GM12878 (cell line): ENCODE data around the gene OR11H7. TPM values are rescaled to one million over a fixed set of nuclear protein-coding genes. Genes with fewer than 3 reads are reported as not detected.
"Not testable (repeated sequence)": the region's sequence is repeated elsewhere in the genome, so short reads cannot be mapped to it uniquely, and the experiment has no call there.

ENCODE experiments used
- ATAC-seq: fragments of 200-7000 bp; cut with Tn5 transposase; 3 replicates; pipeline ENCODE4 v1.9.1; 2020; ENCODE audit warnings: mild to moderate bottlenecking, moderate library complexity
- BruUV-seq: library from RNA; stranded (reverse); fragments of 400-500 nt; replicated peaks from 2 replicates; lab custom pipeline; 2021; lab: Mats Ljungman, UMichigan
- CTCF ChIA-PET: fragments of 300-600 bp; sonication (Branson Sonifier 250); formaldehyde crosslinking; extraction: SDS; loops from one replicate; lab custom pipeline; 2021; ENCODE audit warnings: inconsistent platforms; lab: Yijun Ruan, JAX
- POLR2A ChIA-PET: fragments of 350-600 bp; formaldehyde crosslinking; extraction: SDS; loops from one replicate; lab custom pipeline; 2021; ENCODE audit warnings: inconsistent platforms; lab: Charles Lee
- RAD21 ChIA-PET: fragments of 300-600 bp; sonication (Branson Sonifier 250); formaldehyde crosslinking; loops from one replicate; lab custom pipeline; 2023; ENCODE audit warnings: antibody characterized with exemption; ENCODE audit not compliant: unreplicated experiment; lab: Charles Lee
- SMC1A ChIA-PET: fragments of 300-600 bp; sonication (Branson Sonifier 250); formaldehyde crosslinking; loops from one replicate; lab custom pipeline; 2023; ENCODE audit not compliant: unreplicated experiment, uncharacterized antibody; lab: Charles Lee
- DNase-seq: peaks from one replicate; pipeline ENCODE4 v3.0.0-alpha.2; 2011; ENCODE audit warnings: low read depth, low spot score
- FAIRE-seq: peaks from 3 replicates; lab custom pipeline; 2011; peaks lifted over from hg19 to GRCh38; lab: Jason Lieb, UNC
- H2AFZ ChIP-seq: 2 replicates; pipeline ENCODE4 v1.6.0; 2011; ENCODE audit warnings: low read depth, low read length, control low read depth; ENCODE audit not compliant: control insufficient read depth
- H3K27ac ChIP-seq: 2 replicates; pipeline ENCODE4 v1.5.1; 2011; ENCODE audit warnings: control low read depth; ENCODE audit not compliant: control insufficient read depth, insufficient read depth
- H3K27me3 ChIP-seq, 2 experiments: replicated peaks in 1 of 2; 2 replicates each; pipeline versions ENCODE4 v1.6.0 to v1.6.1; 2011; ENCODE audit warnings: low read length in 1 of 2; ENCODE audit not compliant: control insufficient read depth in 2 of 2, insufficient read depth in 2 of 2
- H3K36me3 ChIP-seq, 2 experiments: 2 replicates each; pipeline ENCODE4 v1.5.1; 2011; ENCODE audit warnings: low read length in 1 of 2; ENCODE audit not compliant: control insufficient read depth in 2 of 2, insufficient read depth in 2 of 2
- H3K4me1 ChIP-seq: 2 replicates; pipeline ENCODE4 v1.6.1; 2011; ENCODE audit warnings: mild to moderate bottlenecking, low read length, moderate library complexity, mixed read lengths; ENCODE audit not compliant: control insufficient read depth, insufficient read depth
- H3K4me2 ChIP-seq: 2 replicates; pipeline ENCODE4 v1.6.0; 2011; ENCODE audit warnings: control low read depth; ENCODE audit not compliant: control insufficient read depth, insufficient read depth
- H3K4me3 ChIP-seq: fragments of 200-600 bp; sonication (generic); 2 replicates; pipeline ENCODE4 v1.5.1; 2016
- H3K79me2 ChIP-seq: 2 replicates; pipeline ENCODE4 v1.6.0; 2011; ENCODE audit warnings: low read length; ENCODE audit not compliant: control insufficient read depth, insufficient read depth
- H3K9ac ChIP-seq: 2 replicates; pipeline ENCODE4 v1.8.0; 2011; ENCODE audit warnings: low read length, control low read depth, mixed read lengths; ENCODE audit not compliant: control insufficient read depth, insufficient read depth
- H3K9me3 ChIP-seq: replicated peaks from 3 replicates; pipeline ENCODE4 v1.5.1; 2011; ENCODE audit warnings: mild to moderate bottlenecking, low read length; ENCODE audit not compliant: control insufficient read depth, insufficient read depth
- H4K20me1 ChIP-seq: 2 replicates; pipeline ENCODE4 v1.6.0; 2011; ENCODE audit not compliant: control insufficient read depth, insufficient read depth
- PAX8 ChIP-seq: fragments of 450-650 bp; IDR thresholded peaks from 2 replicates; pipeline ENCODE4 v1.6.1; 2017; ENCODE audit warnings: mild to moderate bottlenecking, moderate library complexity
- SMAD1 ChIP-seq: fragments of 450-650 bp; IDR thresholded peaks from 2 replicates; pipeline ENCODE4 v1.6.1; 2018; ENCODE audit warnings: mild to moderate bottlenecking, low read depth; ENCODE audit not compliant: partially characterized antibody
- SREBF2 ChIP-seq: IDR thresholded peaks from 2 replicates; pipeline ENCODE4 v1.6.1; 2012; ENCODE audit warnings: mild to moderate bottlenecking, low read length
- ZNF207 ChIP-seq: fragments of 450-650 bp; IDR thresholded peaks from 2 replicates; pipeline ENCODE4 v1.6.1; 2014; ENCODE audit warnings: antibody characterized with exemption, mild to moderate bottlenecking, borderline replicate concordance
- ZNF217 ChIP-seq: fragments of 450-650 bp; IDR thresholded peaks from 2 replicates; pipeline ENCODE4 v1.6.1; 2017; ENCODE audit warnings: antibody characterized with exemption, mild to moderate bottlenecking
- WGBS: methylation state at CpG from one replicate; pipeline ENCODE4 v1.1.6; 2016; ENCODE audit warnings: low lambda C conversion rate; ENCODE audit not compliant: insufficient replicate concordance, insufficient coverage; ENCODE audit errors: missing lambda C conversion rate; 5-methylcytosine and 5-hydroxymethylcytosine counted together
- in situ Hi-C: fragments of 300-500 bp; cut with MboI; formaldehyde crosslinking; loops from 9 replicates; pipeline ENCODE4 v1.14.3; 2018; ENCODE audit warnings: mixed read lengths
- intact Hi-C: fragments of 100-400 bp; cut with micrococcal nuclease; formaldehyde crosslinking; loops from one replicate; pipeline ENCODE4 v1.14.2; 2022; ENCODE audit not compliant: unreplicated experiment
- polyA plus RNA-seq, 11 experiments: library from polyadenylated mRNA; depleted of rRNA in 4 of 11; unstranded in 6 of 11; stranded (reverse) in 5 of 11; fragments of >200 nt; fragmentation: Nextera tagmentation in 4 of 11; fragmentation: Illumina TruSeq in 1 of 11; extraction: Ambion mirVana in 4 of 11; extraction: Trizol in 1 of 11; gene quantifications; 1 replicate in 1 of 11; 2 replicates in 10 of 11; pipeline versions ENCODE4 v1.2.1 to v1.2.3, GENCODE V29; 2011 to 2016; ENCODE audit warnings: inconsistent platforms in 2 of 11, missing spikeins in 2 of 11, low read depth in 1 of 11
- total RNA-seq, 4 experiments: library from RNA; depleted of rRNA in 3 of 4; stranded (reverse); fragments of >200 nt in 3 of 4; fragmentation: Illumina TruSeq in 1 of 4; extraction: Trizol in 1 of 4; gene quantifications; 2 replicates each; pipeline versions ENCODE4 v1.2.1 to v1.2.3, GENCODE V29; 2013 to 2021
- TF ChIP-seq, protein P1 (sequence below): fragments of 450-650 bp; formaldehyde crosslinking; IDR thresholded peaks from 2 replicates; pipeline ENCODE4 v1.4.0; 2020; ENCODE audit warnings: mild to moderate bottlenecking, moderate library complexity
- TF ChIP-seq, protein P2 (sequence below): fragments of 450-650 bp; IDR thresholded peaks from 2 replicates; pipeline ENCODE4 v1.6.1; 2018; ENCODE audit warnings: borderline replicate concordance, mild to moderate bottlenecking; ENCODE audit not compliant: partially characterized antibody

Gene OR11H7
- total and polyA plus RNA-seq, 10 of the 15 experiments (the other 5 are each of a cell fraction or from before 2014, with no cell fraction given), result 0.10 TPM; not detected in 9

DNA sequence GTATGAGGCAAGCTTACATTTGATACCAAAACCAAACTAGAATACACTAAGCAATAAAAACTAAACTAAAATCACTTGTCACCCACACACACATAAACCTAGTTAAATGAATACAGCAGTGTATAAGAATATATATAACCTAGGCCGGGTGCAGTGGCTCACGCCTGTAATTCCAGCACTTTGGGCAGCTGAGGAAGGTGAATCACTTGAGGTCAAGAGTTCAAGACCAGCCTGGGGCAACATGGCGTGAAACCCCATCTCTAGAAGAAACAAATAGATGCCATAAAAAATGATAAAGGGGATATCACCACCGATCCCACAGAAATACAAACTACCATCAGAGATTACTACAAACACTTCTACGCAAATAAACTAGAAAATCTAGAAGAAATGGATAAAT is 35.6 kb downstream of the OR11H7 start:
- WGBS, result 55% methylated on average over 5 of the region's 5 CpGs
- CTCF ChIA-PET, H3K9ac ChIP-seq, H4K20me1 ChIP-seq, H3K4me3 ChIP-seq, in situ Hi-C loops, H3K36me3 ChIP-seq, SMC1A ChIA-PET, H3K27me3 ChIP-seq, FAIRE-seq, intact Hi-C loops, H3K4me1 ChIP-seq, H3K9me3 ChIP-seq, H3K27ac ChIP-seq, RAD21 ChIA-PET, POLR2A ChIA-PET, DNase-seq, ATAC-seq, H2AFZ ChIP-seq, H3K79me2 ChIP-seq, BruUV-seq, H3K4me2 ChIP-seq: not testable (repeated sequence)

DNA sequence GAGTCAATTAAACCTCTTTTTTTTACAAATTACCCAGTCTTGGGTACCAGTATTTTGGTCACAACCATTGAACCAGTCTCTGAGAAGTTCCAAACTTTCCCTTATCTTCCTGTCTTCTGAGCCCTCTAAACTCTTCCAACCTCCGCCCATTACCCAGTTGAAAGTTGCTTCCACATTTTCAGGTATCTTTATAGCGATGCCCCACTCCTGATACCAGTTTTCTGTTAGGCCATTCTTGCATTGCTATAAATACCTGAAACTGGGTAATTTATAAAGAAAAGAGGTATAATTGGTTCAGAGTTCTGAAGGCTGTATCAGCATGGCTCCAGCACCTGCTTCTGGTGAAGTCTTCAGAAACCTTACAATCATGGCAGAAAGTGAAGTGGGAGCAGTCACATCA is 45.3 kb downstream of the OR11H7 start:
- Histone ChIP-seq H3K27me3 (no peaks in the 10 kb centered on the region), H3K4me3 (no peak overlapping the region), H4K20me1 (no peaks in the 10 kb centered on the region), H2AFZ (no peak overlapping the region), H3K27ac (no peak overlapping the region), H3K36me3 (no peaks in the 10 kb centered on the region), H3K9ac (no peak overlapping the region), H3K79me2 (no peaks in the 10 kb centered on the region), H3K4me2 (no peak overlapping the region), H3K4me1 (no peaks in the 10 kb centered on the region), H3K9me3 (no peaks in the 10 kb centered on the region; the same call in 2 of the 3 replicates)
- CTCF ChIA-PET, result no interaction called here
- intact Hi-C loops (no loop called here), in situ Hi-C loops (no loop called here)
- SMC1A ChIA-PET, result no interaction called here
- BruUV-seq, result no TSS peak
- RAD21 ChIA-PET, result no interaction called here
- 89% methylated on average over 2 of the region's 2 CpGs for WGBS
- ATAC-seq, result no peak
- no peak for FAIRE-seq
- POLR2A ChIA-PET, result no interaction called here
- DNase-seq, result no peak
- TF ChIP-seq PAX8 (no peak), SREBF2 (no peak), ZNF217 (no peak), ZNF207 (no peak), SMAD1 (no peak)
- TF ChIP-seq, protein P1, sequence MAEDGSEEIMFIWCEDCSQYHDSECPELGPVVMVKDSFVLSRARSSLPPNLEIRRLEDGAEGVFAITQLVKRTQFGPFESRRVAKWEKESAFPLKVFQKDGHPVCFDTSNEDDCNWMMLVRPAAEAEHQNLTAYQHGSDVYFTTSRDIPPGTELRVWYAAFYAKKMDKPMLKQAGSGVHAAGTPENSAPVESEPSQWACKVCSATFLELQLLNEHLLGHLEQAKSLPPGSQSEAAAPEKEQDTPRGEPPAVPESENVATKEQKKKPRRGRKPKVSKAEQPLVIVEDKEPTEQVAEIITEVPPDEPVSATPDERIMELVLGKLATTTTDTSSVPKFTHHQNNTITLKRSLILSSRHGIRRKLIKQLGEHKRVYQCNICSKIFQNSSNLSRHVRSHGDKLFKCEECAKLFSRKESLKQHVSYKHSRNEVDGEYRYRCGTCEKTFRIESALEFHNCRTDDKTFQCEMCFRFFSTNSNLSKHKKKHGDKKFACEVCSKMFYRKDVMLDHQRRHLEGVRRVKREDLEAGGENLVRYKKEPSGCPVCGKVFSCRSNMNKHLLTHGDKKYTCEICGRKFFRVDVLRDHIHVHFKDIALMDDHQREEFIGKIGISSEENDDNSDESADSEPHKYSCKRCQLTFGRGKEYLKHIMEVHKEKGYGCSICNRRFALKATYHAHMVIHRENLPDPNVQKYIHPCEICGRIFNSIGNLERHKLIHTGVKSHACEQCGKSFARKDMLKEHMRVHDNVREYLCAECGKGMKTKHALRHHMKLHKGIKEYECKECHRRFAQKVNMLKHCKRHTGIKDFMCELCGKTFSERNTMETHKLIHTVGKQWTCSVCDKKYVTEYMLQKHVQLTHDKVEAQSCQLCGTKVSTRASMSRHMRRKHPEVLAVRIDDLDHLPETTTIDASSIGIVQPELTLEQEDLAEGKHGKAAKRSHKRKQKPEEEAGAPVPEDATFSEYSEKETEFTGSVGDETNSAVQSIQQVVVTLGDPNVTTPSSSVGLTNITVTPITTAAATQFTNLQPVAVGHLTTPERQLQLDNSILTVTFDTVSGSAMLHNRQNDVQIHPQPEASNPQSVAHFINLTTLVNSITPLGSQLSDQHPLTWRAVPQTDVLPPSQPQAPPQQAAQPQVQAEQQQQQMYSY, result no peak
- TF ChIP-seq, protein P2, sequence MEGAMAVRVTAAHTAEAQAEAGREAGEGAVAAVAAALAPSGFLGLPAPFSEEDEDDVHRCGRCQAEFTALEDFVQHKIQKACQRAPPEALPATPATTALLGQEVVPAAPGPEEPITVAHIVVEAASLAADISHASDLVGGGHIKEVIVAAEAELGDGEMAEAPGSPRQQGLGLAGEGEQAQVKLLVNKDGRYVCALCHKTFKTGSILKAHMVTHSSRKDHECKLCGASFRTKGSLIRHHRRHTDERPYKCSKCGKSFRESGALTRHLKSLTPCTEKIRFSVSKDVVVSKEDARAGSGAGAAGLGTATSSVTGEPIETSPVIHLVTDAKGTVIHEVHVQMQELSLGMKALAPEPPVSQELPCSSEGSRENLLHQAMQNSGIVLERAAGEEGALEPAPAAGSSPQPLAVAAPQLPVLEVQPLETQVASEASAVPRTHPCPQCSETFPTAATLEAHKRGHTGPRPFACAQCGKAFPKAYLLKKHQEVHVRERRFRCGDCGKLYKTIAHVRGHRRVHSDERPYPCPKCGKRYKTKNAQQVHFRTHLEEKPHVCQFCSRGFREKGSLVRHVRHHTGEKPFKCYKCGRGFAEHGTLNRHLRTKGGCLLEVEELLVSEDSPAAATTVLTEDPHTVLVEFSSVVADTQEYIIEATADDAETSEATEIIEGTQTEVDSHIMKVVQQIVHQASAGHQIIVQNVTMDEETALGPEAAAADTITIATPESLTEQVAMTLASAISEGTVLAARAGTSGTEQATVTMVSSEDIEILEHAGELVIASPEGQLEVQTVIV, result no peak
